Activated gamma-delta T cell treated with anti-CD3 and anti-CD28 coated beads, Interleukin-2, amount 50 U/mL, for 16 hours (primary cell): ENCODE data around the gene TNFAIP3.

ENCODE experiments used
- DNase-seq: peaks from one replicate; pipeline ENCODE4 v3.0.0-alpha.2; 2020; ENCODE audit warnings: low read depth

The TNFAIP3 gene

GRCh38 chr6:137864812-137865508 is 2.1 kb upstream of the TNFAIP3 start:
- DNase-seq: no peak

- no peak for DNase-seq
Measured at GRCh38 chr6:137866200-137866913, 702 bp upstream of the TNFAIP3 start.

- no peak for DNase-seq
Measured at GRCh38 chr6:137867685-137868509, 838 bp downstream of the TNFAIP3 start.

GRCh38 chr6:137868721-137869548 is 1.9 kb downstream of the TNFAIP3 start:
- no peak for DNase-seq

GRCh38 chr6:137869549-137870307 is 2.7 kb downstream of the TNFAIP3 start:
- no peak for DNase-seq

GRCh38 chr6:137870308-137870644 is 3.2 kb downstream of the TNFAIP3 start:
- no peak for DNase-seq

- DNase-seq: no peak
Measured at GRCh38 chr6:137870744-137871247, 3.7 kb downstream of the TNFAIP3 start.

- no peak for DNase-seq
Measured at GRCh38 chr6:137871291-137871690, 4.2 kb downstream of the TNFAIP3 start.

- DNase-seq: no peak
Measured at GRCh38 chr6:137871831-137872454, 4.9 kb downstream of the TNFAIP3 start.

GRCh38 chr6:137872581-137873115 is 5.6 kb downstream of the TNFAIP3 start:
- DNase-seq: no peak

- peak; percentile 67 for DNase-seq
Measured at GRCh38 chr6:137873273-137873762, 6.3 kb downstream of the TNFAIP3 start.

GRCh38 chr6:137874204-137875057 is 7.4 kb downstream of the TNFAIP3 start:
- no peak for DNase-seq

- no peak for DNase-seq
Measured at GRCh38 chr6:137875058-137875520, 8.0 kb downstream of the TNFAIP3 start.

- DNase-seq: no peak
Measured at GRCh38 chr6:137875606-137876005, 8.5 kb downstream of the TNFAIP3 start.

GRCh38 chr6:137876547-137876946 is 9.5 kb downstream of the TNFAIP3 start:
- DNase-seq: no peak

GRCh38 chr6:137877113-137877512 is 10.1 kb downstream of the TNFAIP3 start:
- DNase-seq: no peak

GRCh38 chr6:137877606-137878005 is 10.5 kb downstream of the TNFAIP3 start:
- DNase-seq: no peak

- no peak for DNase-seq
Measured at GRCh38 chr6:137878029-137878428, 11.0 kb downstream of the TNFAIP3 start.
